ENCODE results near the gene FABP7.

Gene FABP7

DNA sequence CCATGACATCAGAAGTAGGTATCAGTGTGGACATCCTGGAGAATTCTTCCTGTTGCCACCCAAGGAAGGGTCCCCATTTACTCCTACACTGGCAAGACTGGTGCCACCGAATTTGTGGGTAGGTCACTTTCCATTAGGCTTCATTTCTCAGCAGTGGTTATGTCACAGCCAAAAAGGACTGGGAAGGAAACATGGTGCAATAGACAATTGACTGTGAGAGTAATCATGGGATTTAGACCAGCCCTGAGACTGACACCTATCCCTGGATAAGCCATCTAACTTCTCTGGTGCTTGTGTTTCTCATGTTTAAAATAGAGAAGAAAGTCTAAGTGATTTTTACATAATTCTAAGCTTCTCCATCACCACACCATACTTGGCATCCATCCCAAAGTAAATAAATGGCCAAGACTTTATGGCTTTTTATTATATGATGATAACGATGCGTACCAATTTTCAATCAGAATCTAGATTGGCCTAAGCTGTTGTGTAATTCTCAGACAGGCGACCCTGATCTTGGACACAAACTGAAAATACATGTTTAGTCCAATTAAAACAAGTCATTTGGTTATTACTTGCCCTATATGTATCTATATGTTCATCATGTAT lies 19.7 kb downstream of the FABP7 start:
- DNase-seq, result no peak

DNA sequence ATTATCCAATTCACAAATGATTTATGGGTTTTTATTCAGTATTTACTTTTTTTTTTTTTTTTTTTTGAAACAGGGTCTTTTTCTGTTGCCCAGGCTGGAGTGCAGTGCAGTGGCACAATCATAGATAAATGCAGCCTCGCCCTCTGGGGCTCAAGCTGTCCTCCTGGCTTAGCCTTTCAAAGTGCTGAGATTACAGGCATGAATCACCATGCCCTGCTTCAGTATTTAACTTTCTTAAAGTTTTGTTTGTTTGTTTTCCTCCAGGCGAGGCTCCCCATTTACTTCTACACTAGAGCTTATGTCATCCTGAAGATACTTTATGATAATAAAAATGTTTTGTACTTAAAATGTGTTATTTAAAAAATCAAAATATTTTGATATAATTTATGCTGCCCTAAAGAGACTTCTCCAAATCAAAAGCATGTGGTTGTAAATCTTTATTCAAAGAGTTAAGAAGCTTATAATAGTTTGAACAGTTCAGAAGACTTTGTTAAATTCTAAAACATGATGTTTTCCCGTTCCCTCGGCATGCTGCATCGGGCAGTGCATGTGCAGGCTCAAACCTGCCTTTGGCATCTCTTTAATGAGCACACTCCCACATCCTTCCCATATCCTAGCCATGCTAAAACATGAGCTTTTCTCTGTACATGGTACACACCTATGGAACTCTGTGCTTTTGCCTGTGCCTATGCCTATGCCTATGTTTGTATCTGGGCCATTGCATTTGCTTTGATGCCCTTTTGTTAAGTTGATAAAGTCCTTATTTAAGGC lies 20.6 kb downstream of the FABP7 start:
- DNase-seq, result no peak

DNA sequence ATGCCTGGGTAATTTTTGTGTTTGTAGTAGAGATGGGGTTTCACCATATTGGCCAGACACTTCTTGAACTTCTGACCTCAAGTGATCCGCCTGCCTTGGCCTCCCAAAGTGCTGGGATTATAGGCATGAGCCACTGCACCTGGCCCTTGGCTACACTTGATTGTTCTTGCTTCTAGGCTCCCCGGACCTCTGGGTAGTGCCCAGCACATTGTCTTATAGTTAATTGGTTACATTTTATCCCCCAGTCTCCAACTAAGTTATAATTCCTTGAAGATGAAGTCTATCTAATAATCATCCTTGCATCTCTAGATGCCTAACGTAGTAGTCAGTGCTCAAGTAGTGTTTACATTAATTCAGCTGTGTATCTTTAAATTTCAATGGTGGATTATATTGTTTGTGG lies 21.4 kb downstream of the FABP7 start:
- DNase-seq, result no peak

DNA sequence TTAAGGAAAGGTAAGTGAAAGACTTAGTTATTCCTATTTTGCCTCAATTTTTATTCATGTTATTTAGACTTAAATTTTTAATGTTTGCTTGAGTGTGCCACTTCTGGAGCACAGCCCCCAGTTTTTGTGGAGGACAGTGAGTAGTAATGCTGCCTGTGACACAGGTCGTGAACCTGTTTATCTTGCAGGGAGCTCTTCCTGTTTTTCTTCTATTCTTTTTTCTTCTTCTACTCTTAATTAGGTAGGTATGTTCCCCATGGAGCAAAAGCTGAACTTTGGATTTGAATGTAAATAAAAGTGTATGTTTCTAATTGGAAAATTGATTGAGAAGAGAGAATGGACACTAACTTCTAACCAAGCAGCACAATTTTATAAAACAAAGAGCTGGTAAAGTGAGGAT lies 21.9 kb downstream of the FABP7 start:
- no peak for DNase-seq

GRCh38 chr6:122803171-122803661 lies 23.7 kb downstream of the FABP7 start:
- DNase-seq, result no peak

DNA sequence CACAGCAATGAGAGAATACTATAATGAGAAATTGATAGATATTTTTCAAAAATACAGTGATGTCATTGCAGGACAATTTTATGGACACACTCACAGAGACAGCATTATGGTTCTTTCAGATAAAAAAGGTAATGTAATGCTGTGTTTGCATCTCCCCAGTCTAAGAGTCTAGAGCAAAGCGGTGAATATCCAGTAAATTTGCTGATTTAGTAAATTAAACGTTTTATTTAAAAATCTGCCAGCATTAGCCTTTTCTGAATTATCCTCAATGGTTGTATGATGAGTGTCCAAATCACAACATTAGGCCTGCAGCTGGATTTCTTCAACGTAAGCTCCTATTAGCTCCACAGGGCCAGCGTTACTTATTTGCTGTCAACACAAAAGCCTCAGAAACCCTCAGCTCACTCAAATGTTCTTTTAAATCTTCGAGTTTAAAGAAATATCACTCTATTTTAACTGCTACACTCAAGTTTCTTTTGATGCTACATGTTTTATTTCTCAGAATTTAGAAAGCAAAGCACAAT lies 25.5 kb downstream of the FABP7 start:
- DNase-seq, result no peak

- no peak for DNase-seq
Measured at GRCh38 chr6:122806291-122806690, 26.8 kb downstream of the FABP7 start.

DNA sequence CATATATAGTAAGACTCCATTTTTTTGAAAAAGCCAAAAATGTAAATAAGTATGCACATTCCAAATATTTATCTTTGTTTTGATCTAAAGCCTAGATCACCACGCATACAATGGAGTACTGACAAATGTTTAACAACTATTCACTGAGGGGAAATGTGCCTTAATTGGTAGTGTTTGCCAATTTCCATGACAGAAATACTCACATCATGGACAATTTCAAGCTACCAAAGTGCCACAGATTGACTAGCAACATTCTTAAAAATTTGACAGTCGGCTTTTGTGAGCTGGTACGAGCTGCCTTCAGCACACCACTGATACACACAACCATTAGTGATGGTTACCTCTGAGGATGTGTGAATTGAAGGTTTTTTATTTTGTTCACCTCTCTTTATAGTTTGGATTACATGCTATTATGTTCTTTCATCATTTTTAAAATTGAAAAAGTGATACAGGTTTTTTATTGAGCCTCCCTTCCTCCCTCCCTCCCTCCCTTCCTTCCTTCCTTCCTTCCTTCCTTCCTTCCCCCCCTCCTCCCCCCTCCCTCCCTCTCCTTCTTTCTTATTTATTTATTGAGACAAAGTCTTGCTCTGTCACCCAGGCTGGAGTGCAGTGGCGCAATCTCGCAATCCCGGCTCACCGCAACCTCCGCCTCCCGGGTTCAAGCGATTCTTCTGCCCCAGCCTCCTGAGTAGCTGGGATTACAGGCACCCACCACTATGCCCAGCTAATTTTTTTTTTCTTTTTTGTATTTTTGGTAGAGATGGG lies 28.8 kb downstream of the FABP7 start:
- no peak for DNase-seq

- no peak for DNase-seq
Measured at GRCh38 chr6:122809001-122809400, 29.5 kb downstream of the FABP7 start.

- no peak for DNase-seq
Measured at GRCh38 chr6:122809691-122810090, 30.2 kb downstream of the FABP7 start.

- DNase-seq, result no peak
Measured at GRCh38 chr6:122810189-122810588, 30.7 kb downstream of the FABP7 start.

DNA sequence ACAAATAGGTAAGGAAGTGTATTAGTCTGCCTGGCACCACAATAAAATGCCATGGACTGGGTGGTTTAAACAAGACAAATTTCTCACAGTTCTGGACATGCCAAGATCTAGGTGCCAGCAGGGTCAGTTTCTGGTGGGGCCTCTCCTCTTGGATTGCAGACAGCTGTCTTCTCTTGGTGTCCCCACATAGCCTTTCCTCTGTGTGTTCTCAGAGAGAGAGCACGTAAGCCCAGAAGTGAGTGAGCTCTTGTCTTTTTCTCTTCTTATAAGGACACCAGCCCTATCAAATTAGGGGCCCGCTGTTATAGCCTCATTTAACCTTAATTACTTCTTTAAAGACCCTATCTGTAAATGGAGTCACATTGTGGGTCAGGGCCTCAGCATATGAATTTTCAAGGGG lies 37.8 kb downstream of the FABP7 start:
- DNase-seq, result no peak

DNA sequence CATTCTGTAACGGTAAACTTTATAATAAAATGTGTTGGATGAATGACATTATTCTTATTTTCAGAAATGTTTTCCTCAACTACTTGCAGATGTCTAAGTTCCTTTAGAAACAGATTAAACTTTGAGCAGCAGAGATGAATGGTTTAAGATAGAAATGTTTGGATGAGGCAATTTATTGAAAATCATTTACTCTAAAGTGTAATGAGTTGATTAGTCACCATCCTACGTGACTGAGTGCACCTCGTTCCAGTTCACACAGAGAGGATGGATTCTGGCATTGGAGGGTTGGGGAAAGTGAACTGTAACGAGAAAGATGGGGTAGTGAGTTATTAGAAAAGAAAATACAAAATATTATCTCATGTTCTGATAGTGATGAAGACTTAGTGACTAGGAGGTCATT lies 38.2 kb downstream of the FABP7 start:
- DNase-seq, result no peak

GRCh38 chr6:122818866-122819265 lies 39.4 kb downstream of the FABP7 start:
- no peak for DNase-seq

DNA sequence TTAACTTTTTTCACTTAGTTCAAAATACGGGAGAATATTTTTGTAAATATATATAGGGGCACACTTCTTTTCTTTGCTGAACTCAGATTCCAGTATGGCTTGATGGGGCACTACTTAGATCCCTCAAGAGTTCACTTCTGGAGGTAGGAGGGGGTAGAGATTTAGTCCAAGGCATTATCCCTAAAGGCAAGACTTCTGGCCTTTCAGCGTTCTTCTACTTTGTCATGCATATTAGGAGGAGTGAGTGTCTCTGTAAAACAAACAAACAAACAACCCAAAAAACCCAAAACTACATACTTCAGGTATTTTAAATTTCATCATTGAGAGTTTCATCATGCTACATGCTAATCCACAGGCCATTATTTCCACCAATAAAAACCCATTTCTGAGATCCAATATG lies 41.6 kb downstream of the FABP7 start:
- no peak for DNase-seq

DNA sequence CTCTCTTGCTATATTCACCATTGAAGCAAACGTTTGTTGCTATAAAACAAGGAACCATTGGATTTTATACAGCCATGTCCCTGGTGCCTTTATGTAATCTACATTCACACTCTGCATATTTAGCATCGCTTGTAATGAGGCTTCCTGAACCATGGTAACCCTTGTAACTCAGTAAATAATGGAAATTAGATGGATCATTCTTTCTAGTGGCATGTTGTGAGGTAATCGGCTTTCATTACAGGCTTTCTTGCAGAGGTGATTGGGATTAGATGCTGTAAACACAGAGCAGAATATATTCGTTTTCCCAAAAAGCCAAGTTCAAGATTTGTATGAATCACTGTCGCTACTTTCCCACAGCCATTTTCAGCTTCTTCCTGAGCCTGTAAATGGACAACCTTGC lies 45.6 kb downstream of the FABP7 start:
- no peak for DNase-seq

DNA sequence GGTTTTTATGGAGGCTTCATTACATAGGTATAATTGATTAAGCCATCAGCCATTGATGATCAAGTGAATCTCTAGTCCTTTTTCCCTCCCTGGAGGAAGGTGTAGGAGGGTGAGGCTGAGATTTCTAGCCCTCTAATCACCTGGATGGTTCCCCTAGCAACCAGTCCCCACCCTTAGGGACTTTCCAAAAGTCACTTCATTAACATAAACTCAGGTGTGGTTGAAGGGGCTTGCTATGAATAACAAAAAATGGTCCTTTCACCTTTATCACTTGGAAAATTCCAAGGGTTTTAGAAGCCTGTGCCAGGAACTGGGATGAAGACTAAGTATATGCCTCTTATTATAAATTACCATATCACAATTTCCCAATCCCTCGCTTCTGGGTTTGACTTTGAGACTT lies 49.9 kb downstream of the FABP7 start:
- no peak for DNase-seq

DNA sequence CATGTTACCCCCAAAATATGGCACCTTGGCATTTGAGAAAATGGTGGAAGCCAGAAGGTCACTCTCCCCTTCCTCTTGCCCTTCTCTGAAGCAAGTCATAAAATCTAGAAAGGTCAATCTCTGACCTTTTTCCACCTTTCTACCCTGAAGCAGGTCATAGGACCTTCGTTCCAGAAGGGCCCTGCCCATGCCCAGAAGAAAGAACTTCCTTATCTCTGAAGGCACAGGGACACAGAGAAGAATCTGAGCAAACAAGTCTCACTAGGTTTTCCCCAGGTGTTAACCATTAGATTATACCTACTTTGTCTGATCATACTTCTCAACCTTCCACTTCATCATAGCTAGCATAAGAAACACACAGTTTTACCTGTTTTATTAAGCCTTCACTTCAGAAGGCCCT lies 52.0 kb downstream of the FABP7 start:
- DNase-seq, result no peak

DNA sequence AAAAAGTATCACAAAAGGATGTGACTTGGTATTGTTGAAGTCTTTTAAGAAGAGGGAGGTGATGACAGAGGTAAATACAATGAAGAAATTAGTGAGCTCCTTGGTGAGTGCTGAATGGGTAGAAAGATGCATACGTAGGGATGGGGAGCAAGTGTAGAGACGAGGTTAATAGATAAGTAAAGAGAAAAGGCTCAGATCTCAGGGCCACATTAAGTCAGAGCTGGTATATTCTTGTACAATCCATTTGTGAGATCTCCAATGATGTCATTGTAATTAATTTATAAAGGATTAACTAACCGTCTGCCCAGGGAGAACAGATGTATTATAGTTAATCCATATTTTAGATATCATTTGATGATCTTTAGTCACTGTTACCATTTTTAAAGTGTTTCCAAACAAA lies 52.9 kb downstream of the FABP7 start:
- no peak for DNase-seq

GRCh38 chr6:122833021-122833491 lies 53.5 kb downstream of the FABP7 start:
- DNase-seq, result no peak

Data from stimulated activated naive CD4-positive, alpha-beta T cell (primary cell).